Measurements from ENCODE around the gene NUDT16. TPM values are rescaled to one million over a fixed set of nuclear protein-coding genes. Genes with fewer than 3 reads are reported as not detected.

NUDT16 gene
- total RNA-seq, 4 donors from 2014 or later: 28.1 to 209 (median 132) TPM

DNA sequence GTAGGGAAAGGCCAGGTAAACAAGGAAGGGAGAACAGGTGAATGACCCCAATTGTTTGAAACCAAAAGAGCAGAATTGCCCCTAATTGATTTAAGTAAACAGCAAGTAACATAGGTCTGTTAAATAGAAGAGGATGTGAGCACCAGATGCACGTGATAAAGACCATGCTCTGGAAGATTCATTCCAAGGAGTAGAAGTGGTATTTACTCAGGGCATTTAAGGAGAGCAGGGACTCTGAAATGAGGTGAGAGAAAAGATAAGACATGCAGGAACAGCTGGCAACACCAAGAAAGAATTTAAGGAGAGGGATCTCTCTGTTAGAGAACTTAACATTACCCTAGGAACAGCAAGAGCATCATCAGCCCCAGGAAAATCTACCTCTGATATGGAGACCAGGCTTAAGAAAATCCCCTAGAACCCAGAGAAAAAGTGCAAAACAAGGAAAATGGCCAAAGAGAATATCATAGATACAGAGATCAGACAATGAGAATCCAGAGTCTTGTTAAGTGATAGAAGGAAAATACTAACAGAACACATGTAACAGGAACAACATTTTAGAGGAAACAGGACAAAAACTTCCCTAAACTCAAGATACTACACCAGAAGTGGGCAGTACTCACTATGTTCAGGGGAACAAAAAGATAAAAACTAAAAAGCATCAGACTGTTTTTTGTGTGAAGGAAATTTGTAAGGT, 6.4 kb downstream of the NUDT16 start:
- H3K27me3 ChIP-seq: no peaks in the 10 kb centered on the region
- peaks cover 0 to 32% (median 4%) of the 10 kb centered on the region in 4 donors for H3K4me1 ChIP-seq
- no peak overlapping the region for H3K4me3 ChIP-seq
- peaks cover 0 to 19% (median 0%) of the 10 kb centered on the region in 3 donors for H3K36me3 ChIP-seq
- no peak for DNase-seq
- H3K27ac ChIP-seq: peak overlapping the region in 3 of 4 donors; percentile 59 to 89 (median 86)
- TF ChIP-seq, protein P1, sequence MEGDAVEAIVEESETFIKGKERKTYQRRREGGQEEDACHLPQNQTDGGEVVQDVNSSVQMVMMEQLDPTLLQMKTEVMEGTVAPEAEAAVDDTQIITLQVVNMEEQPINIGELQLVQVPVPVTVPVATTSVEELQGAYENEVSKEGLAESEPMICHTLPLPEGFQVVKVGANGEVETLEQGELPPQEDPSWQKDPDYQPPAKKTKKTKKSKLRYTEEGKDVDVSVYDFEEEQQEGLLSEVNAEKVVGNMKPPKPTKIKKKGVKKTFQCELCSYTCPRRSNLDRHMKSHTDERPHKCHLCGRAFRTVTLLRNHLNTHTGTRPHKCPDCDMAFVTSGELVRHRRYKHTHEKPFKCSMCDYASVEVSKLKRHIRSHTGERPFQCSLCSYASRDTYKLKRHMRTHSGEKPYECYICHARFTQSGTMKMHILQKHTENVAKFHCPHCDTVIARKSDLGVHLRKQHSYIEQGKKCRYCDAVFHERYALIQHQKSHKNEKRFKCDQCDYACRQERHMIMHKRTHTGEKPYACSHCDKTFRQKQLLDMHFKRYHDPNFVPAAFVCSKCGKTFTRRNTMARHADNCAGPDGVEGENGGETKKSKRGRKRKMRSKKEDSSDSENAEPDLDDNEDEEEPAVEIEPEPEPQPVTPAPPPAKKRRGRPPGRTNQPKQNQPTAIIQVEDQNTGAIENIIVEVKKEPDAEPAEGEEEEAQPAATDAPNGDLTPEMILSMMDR (IDR thresholded peaks at IDR 0.05): no peak
- no peak for TF ChIP-seq POLR2A (IDR thresholded peaks at IDR 0.05)
- H3K9me3 ChIP-seq: no peaks in the 10 kb centered on the region

DNA sequence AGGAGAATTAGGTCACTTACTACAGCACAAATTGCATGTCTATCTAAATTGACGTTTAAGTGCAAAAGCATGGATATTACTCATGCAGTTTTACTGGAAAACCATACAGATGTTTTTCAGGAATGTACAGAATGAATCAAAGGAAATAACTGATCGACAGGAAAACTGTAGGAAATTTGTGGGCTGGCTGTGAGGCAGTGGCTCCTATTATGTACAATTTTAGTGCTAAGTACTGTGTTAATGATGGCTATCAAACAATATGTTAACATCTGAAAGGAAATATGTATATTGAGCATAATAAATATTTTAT, 6.9 kb downstream of the NUDT16 start:
- Histone ChIP-seq H3K27ac (no peak overlapping the region), H3K36me3 (peaks cover 0 to 14% (median 0%) of the 10 kb centered on the region in 3 donors)
- DNase-seq: no peak

DNA sequence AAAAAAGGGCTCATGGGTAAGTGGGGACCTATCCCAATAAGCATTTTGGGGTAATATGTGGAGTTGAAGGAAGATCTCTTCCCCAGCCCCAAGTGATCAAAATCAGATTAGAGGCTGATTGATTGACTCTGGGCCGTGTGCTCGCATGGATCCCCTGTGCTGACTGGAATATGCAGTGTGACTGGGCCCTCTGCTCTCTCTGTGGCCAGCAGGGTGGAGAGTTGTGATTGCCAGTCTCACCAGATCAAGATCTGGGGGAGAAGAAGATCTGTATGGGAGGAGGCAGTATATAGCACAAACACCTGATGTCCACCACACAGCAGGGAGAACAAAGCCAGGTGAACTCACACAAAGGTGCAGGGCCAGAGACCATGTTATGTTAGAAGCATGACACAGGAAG, 8.8 kb downstream of the NUDT16 start:
- H3K27ac ChIP-seq: no peak overlapping the region
- TF ChIP-seq, protein P1 (IDR thresholded peaks at IDR 0.05): peak in 1 of 6 experiments; percentile 3
- TF ChIP-seq POLR2A (IDR thresholded peaks at IDR 0.05): no peak
- no peaks in the 10 kb centered on the region for H3K9me3 ChIP-seq
- peaks cover 0 to 25% (median 3%) of the 10 kb centered on the region in 4 donors for H3K4me1 ChIP-seq
- peaks cover 0 to 5% (median 0%) of the 10 kb centered on the region in 3 donors for H3K36me3 ChIP-seq
- DNase-seq: no peak
- H3K4me3 ChIP-seq: no peak overlapping the region
- H3K27me3 ChIP-seq: no peaks in the 10 kb centered on the region

More for the DNA sequence above, 6.9 kb downstream of the NUDT16 start:
- Histone ChIP-seq H3K4me1 (peaks cover 0 to 30% (median 4%) of the 10 kb centered on the region in 4 donors), H3K4me3 (no peak overlapping the region), H3K9me3 (no peaks in the 10 kb centered on the region), H3K27me3 (no peaks in the 10 kb centered on the region)
- no peak for TF ChIP-seq POLR2A (IDR thresholded peaks at IDR 0.05)

DNA sequence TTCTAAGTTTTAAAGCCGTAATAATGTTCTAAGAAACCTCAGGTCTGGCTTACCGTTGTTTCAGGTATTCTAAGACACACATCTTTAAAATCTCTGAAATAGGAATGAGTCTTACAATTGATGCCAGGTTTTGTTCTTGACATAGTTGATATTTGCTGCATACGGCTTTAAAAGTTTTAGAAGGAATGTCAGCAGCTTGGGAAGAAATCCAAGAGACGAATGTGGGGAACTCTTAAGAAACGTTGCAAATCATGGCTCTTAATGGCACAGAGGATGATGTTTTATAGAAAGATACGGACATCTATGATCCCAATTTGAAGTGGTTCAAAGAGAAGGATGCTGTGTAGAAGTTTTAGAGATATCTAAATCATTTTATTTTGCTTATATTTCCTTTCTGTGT, 11.5 kb downstream of the NUDT16 start:
- H3K4me1 ChIP-seq: peaks cover 0 to under 1% (median 0%) of the 10 kb centered on the region in 4 donors
- no peaks in the 10 kb centered on the region for H3K27me3 ChIP-seq
- TF ChIP-seq, protein P1 (IDR thresholded peaks at IDR 0.05): no peak
- no peak for TF ChIP-seq POLR2A (IDR thresholded peaks at IDR 0.05)
- no peak for DNase-seq
- H3K27ac ChIP-seq: no peak overlapping the region
- no peaks in the 10 kb centered on the region for H3K9me3 ChIP-seq
- H3K4me3 ChIP-seq: no peak overlapping the region
- no peaks in the 10 kb centered on the region for H3K36me3 ChIP-seq

DNA sequence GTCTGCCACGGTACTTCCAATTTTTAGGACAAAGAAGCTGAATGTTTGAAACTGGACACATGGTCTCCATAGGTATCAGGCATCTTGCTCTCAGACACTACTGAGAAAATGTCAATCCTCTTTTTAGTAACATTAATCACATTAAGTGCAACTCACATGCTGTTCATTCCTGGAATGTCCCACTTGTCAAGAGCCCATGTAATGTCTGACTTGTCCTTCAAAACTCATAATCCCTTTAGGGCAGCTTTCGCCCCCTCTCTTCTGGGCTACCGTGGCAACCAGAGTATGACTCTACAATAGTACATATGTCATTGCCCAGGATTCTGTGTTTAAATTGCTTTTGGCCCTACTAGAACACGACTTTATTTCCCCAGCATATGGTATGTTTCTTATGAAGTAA, 12.3 kb downstream of the NUDT16 start:
- no peak for TF ChIP-seq POLR2A (IDR thresholded peaks at IDR 0.05)
- TF ChIP-seq, protein P1 (IDR thresholded peaks at IDR 0.05): no peak
- Histone ChIP-seq H3K27ac (no peak overlapping the region), H3K27me3 (no peaks in the 10 kb centered on the region), H3K4me1 (no peaks in the 10 kb centered on the region), H3K4me3 (no peak overlapping the region), H3K36me3 (no peaks in the 10 kb centered on the region), H3K9me3 (no peaks in the 10 kb centered on the region)
- no peak for DNase-seq

DNA sequence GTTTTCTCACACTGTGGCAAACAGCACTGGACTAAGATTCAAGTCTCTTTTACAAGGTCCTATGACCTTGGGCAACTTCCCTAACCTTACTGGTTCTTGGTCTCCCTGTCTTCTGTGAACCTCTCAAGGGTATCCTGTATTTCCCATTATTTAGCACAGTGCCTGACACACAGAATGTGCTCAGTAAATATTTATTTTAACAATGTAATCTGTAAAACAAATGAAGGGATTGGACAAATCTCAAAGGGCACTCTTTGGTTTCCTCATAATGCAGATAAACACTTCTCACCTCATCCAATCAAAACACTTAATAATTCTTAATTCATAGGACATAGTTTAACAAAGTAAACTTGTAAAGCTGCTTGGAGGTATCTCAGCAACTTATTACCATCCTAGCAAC, 12.8 kb downstream of the NUDT16 start:
- no peaks in the 10 kb centered on the region for H3K36me3 ChIP-seq
- no peaks in the 10 kb centered on the region for H3K9me3 ChIP-seq

More for the DNA sequence above, 12.8 kb downstream of the NUDT16 start:
- no peak for TF ChIP-seq POLR2A (IDR thresholded peaks at IDR 0.05)
- TF ChIP-seq, protein P1 (IDR thresholded peaks at IDR 0.05): no peak
- Histone ChIP-seq H3K27me3 (no peaks in the 10 kb centered on the region), H3K4me1 (no peaks in the 10 kb centered on the region), H3K27ac (no peak overlapping the region), H3K4me3 (no peak overlapping the region)
- no peak for DNase-seq
